Measurements from ENCODE around the gene TMBIM1.
A peak's percentile ranks its signal among the peaks of the same experiment; 100 is the strongest.

Gene TMBIM1

GRCh38 chr2:218332288-218332687 is 40.0 kb upstream of the TMBIM1 start:
- TF ChIP-seq CTCF (IDR thresholded peaks at IDR 0.05; ENCODE audit: insufficient read depth, low read length, poor library complexity, severe bottlenecking): no peak

GRCh38 chr2:218331745-218332144 is 39.4 kb upstream of the TMBIM1 start:
- Histone ChIP-seq H3K27me3 (replicated peaks; ENCODE audit: control insufficient read depth, insufficient read depth, low read length) (no peaks in the 10 kb centered on the region), H3K4me3 (replicated peaks; ENCODE audit: low read depth, low read length) (no peak overlapping the region), H3K36me3 (ENCODE audit: control insufficient read depth, insufficient read depth, low read length) (no peaks in the 10 kb centered on the region)
- TF ChIP-seq CTCF (IDR thresholded peaks at IDR 0.05; ENCODE audit: insufficient read depth, low read length, poor library complexity, severe bottlenecking): no peak
- no peak for DNase-seq (ENCODE audit: extremely low read depth, insufficient read length)

More at GRCh38 chr2:218332288-218332687, 40.0 kb upstream of the TMBIM1 start:
- H3K36me3 ChIP-seq (ENCODE audit: control insufficient read depth, insufficient read depth, low read length): no peaks in the 10 kb centered on the region
- H3K27me3 ChIP-seq (replicated peaks; ENCODE audit: control insufficient read depth, insufficient read depth, low read length): no peaks in the 10 kb centered on the region
- H3K4me3 ChIP-seq (replicated peaks; ENCODE audit: low read depth, low read length): no peak overlapping the region
- peak; percentile 42 for DNase-seq (ENCODE audit: extremely low read depth, insufficient read length)

- no peak overlapping the region for H3K4me3 ChIP-seq (replicated peaks; ENCODE audit: low read depth, low read length)
- no peaks in the 10 kb centered on the region for H3K27me3 ChIP-seq (replicated peaks; ENCODE audit: control insufficient read depth, insufficient read depth, low read length)
- no peaks in the 10 kb centered on the region for H3K36me3 ChIP-seq (ENCODE audit: control insufficient read depth, insufficient read depth, low read length)
- no peak for TF ChIP-seq CTCF (IDR thresholded peaks at IDR 0.05; ENCODE audit: insufficient read depth, low read length, poor library complexity, severe bottlenecking)
- DNase-seq (ENCODE audit: extremely low read depth, insufficient read length): peak; percentile 79
Measured at GRCh38 chr2:218329826-218330593, 37.7 kb upstream of the TMBIM1 start.

- DNase-seq (ENCODE audit: extremely low read depth, insufficient read length): no peak
- H3K36me3 ChIP-seq (ENCODE audit: control insufficient read depth, insufficient read depth, low read length): no peaks in the 10 kb centered on the region
- no peaks in the 10 kb centered on the region for H3K27me3 ChIP-seq (replicated peaks; ENCODE audit: control insufficient read depth, insufficient read depth, low read length)
- TF ChIP-seq CTCF (IDR thresholded peaks at IDR 0.05; ENCODE audit: insufficient read depth, low read length, poor library complexity, severe bottlenecking): no peak
- no peak overlapping the region for H3K4me3 ChIP-seq (replicated peaks; ENCODE audit: low read depth, low read length)
Measured at GRCh38 chr2:218329027-218329825, 36.9 kb upstream of the TMBIM1 start.

- H3K27me3 ChIP-seq (replicated peaks; ENCODE audit: control insufficient read depth, insufficient read depth, low read length): no peaks in the 10 kb centered on the region
- DNase-seq (ENCODE audit: extremely low read depth, insufficient read length): no peak
- TF ChIP-seq CTCF (IDR thresholded peaks at IDR 0.05; ENCODE audit: insufficient read depth, low read length, poor library complexity, severe bottlenecking): no peak
- H3K36me3 ChIP-seq (ENCODE audit: control insufficient read depth, insufficient read depth, low read length): no peaks in the 10 kb centered on the region
- H3K4me3 ChIP-seq (replicated peaks; ENCODE audit: low read depth, low read length): no peak overlapping the region
Measured at GRCh38 chr2:218328294-218328693, 36.0 kb upstream of the TMBIM1 start.
